CD1c-positive myeloid dendritic cell (primary cell): ENCODE measurements around the gene CFAP20DC.

ENCODE experiments used
- DNase-seq: peaks from one replicate; pipeline ENCODE4 v3.0.0-alpha.2; 2016; ENCODE audit errors: extremely low spot score

Gene CFAP20DC

GRCh38 chr3:58801541-58801940 is 248.3 kb downstream of the CFAP20DC start:
- DNase-seq: no peak

- DNase-seq: no peak
Measured at GRCh38 chr3:58800940-58801339, 248.9 kb downstream of the CFAP20DC start.

- DNase-seq: no peak
Measured at GRCh38 chr3:58800032-58800431, 249.8 kb downstream of the CFAP20DC start.

GRCh38 chr3:58799271-58799670 is 250.6 kb downstream of the CFAP20DC start:
- DNase-seq: no peak

- DNase-seq: peak; percentile 7
Measured at GRCh38 chr3:58798312-58798711, 251.5 kb downstream of the CFAP20DC start.

GRCh38 chr3:58794750-58795149 is 255.1 kb downstream of the CFAP20DC start:
- DNase-seq: no peak

GRCh38 chr3:58793938-58794337 is 255.9 kb downstream of the CFAP20DC start:
- no peak for DNase-seq

GRCh38 chr3:58792921-58793451 is 256.8 kb downstream of the CFAP20DC start:
- DNase-seq: no peak

- no peak for DNase-seq
Measured at GRCh38 chr3:58789385-58789784, 260.4 kb downstream of the CFAP20DC start.

- DNase-seq: no peak
Measured at GRCh38 chr3:58784888-58785287, 264.9 kb downstream of the CFAP20DC start.

- DNase-seq: no peak
Measured at GRCh38 chr3:58784425-58784824, 265.4 kb downstream of the CFAP20DC start.

GRCh38 chr3:58783845-58784244 is 266.0 kb downstream of the CFAP20DC start:
- DNase-seq: no peak

GRCh38 chr3:58779934-58780333 is 269.9 kb downstream of the CFAP20DC start:
- no peak for DNase-seq

GRCh38 chr3:58776231-58776630 is 273.6 kb downstream of the CFAP20DC start:
- DNase-seq: no peak

GRCh38 chr3:58772462-58772861 is 277.4 kb downstream of the CFAP20DC start:
- DNase-seq: no peak

GRCh38 chr3:58769065-58769464 is 280.8 kb downstream of the CFAP20DC start:
- DNase-seq: no peak

GRCh38 chr3:58766587-58767282 is 283.1 kb downstream of the CFAP20DC start:
- DNase-seq: no peak

GRCh38 chr3:58755150-58755549 is 294.7 kb downstream of the CFAP20DC start:
- DNase-seq: no peak

GRCh38 chr3:58754074-58754473 is 295.8 kb downstream of the CFAP20DC start:
- no peak for DNase-seq

- DNase-seq: no peak
Measured at GRCh38 chr3:58751882-58752567, 297.8 kb downstream of the CFAP20DC start.

GRCh38 chr3:58751235-58751634 is 298.6 kb downstream of the CFAP20DC start:
- DNase-seq: no peak

- no peak for DNase-seq
Measured at GRCh38 chr3:58749948-58750347, 299.9 kb downstream of the CFAP20DC start.

GRCh38 chr3:58748024-58748423 is 301.8 kb downstream of the CFAP20DC start:
- no peak for DNase-seq
